ENCODE measurements around the gene HDGFL2. TPM values are rescaled to one million over a fixed set of nuclear protein-coding genes. Genes with fewer than 3 reads are reported as not detected.

Gene HDGFL2
- total RNA-seq, 2 experiments from 2014 or later = 47.1 to 50.6 TPM

DNA sequence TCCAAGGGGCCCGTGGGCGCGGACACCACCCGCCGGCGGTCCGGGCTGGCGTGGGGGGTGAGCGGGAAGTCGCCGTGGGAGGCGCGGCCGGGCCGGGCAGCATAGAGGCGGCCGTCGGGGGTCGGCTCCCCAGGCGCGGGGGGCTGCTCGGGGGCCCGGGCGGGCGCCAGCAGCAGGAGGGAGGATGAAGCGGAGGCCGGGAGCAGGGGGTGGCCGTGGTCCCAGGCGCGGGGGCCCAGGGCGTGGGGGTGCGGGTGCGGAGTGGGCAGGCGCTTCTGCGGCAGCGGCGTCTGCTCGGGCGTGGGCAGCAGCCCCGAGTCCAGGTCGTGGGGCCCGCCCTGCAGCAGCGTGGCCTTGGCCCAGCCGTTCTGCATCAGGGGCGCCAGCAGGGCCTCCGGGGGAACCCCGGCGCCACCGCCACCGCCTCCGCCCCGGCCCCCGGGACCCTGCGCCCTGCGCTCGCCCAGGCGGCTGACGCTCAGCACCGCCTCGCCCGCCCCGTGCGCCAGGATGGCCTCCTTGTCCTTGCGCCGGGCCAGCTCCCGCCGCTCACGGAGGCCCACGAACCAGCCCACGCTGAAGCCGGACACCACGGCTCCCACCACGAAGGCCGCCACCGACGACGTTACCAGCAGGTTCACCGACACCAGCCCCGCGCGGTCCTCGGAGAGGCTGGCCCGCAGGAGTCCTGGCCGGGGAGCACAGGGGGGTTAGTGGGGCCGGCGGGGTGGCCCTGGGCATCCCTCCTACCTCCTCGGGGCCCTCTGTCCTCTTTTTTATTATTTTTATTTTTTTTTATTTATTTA is 71.9 kb downstream of the HDGFL2 start:
- DNase-seq = no peak
- H3K9me3 Mint-ChIP-seq = peaks cover 3% of the 10 kb centered on the region
- peaks cover 7% of the 10 kb centered on the region for H3K4me1 Mint-ChIP-seq
- POLR2A ChIA-PET = no interaction called here
- H3K27me3 Mint-ChIP-seq = no peaks in the 10 kb centered on the region
- CTCF ChIA-PET = no interaction called here
- H3K27ac Mint-ChIP-seq = no peak overlapping the region
- H3K36me3 Mint-ChIP-seq (ENCODE audit: low read depth) = no peaks in the 10 kb centered on the region
- no peak overlapping the region for H3K4me3 Mint-ChIP-seq

DNA sequence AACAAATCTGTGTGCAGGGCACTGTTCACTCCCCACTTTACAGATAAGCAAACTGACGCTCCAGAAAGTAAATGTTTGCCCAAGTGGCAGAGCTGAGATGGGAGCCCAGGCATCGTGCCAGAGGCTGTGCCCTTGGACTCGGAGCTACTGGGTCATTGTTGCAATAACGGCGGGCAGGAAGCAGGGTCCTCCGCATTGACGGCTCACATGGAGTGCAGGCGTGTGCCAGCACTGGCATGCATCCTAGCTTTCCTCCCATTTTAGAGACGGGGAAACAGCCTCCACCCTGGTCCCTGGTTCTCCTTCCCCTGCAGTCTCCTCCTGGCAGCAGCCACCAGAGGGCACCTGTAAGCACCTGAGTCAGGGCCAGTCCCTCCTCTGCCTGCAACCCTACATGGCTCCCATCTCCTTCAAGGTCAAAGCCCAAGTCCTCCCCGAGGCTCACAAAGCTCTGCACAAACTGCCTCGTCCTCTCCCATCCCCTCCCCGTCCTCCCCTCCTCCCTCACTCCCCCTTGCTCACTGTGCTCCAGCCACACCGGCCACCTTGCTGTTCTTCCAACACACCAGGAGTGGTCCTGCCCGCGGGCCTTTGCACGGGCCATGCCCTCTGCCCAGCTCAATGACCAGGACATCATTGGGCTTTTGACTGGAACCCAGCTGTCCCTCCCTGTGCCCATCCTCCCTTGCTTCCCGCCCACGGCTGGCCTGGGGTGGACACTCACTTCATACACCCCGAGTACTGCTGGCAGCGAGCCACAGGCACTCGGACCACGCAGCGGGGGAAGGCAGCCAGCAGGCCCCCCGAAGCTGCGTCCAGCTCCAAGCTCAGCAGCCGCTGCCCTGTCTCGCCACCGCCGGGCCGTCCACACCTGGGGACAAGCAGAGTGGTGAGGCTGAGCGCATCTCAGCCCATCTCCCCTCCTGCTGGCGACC is 75.5 kb downstream of the HDGFL2 start:
- DNase-seq = no peak
- ChIA-PET POLR2A (no interaction called here), CTCF (interaction anchor here (0.7 to 1.8 kb wide), 4 partner anchors 9 to 88 kb away, joined by 3 to 7 read pairs (median 3); no protein-coding TSS in a partner anchor)
- Mint-ChIP-seq H3K36me3 (ENCODE audit: low read depth) (no peaks in the 10 kb centered on the region), H3K9me3 (no peaks in the 10 kb centered on the region), H3K4me3 (no peak overlapping the region), H3K27ac (no peak overlapping the region), H3K4me1 (peaks cover 1% of the 10 kb centered on the region), H3K27me3 (no peaks in the 10 kb centered on the region)

DNA sequence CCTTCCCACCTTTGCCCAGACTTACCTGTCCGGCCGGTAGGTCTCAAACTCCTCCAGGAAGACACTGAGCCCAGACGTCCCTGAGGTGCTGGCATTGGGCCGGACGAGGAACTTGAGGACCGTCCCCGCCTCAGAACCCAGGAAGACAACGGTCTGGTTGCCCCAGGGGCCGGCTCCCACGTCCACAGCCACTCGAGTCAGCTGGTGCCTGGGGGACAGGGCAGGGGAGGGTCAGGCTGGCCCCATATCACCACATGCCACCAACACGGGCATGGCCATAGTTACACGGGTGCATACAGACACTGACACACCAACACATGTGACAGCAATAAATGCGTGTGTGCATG is 76.1 kb downstream of the HDGFL2 start:
- Mint-ChIP-seq H3K27ac (no peak overlapping the region), H3K9me3 (no peaks in the 10 kb centered on the region), H3K27me3 (no peaks in the 10 kb centered on the region), H3K4me1 (no peaks in the 10 kb centered on the region), H3K36me3 (ENCODE audit: low read depth) (no peaks in the 10 kb centered on the region), H3K4me3 (no peak overlapping the region)
- ChIA-PET CTCF (interaction anchor here (1.8 kb wide), 1 partner anchor 9 kb away, joined by 7 read pairs; no protein-coding TSS in a partner anchor), POLR2A (no interaction called here)
- DNase-seq = no peak

DNA sequence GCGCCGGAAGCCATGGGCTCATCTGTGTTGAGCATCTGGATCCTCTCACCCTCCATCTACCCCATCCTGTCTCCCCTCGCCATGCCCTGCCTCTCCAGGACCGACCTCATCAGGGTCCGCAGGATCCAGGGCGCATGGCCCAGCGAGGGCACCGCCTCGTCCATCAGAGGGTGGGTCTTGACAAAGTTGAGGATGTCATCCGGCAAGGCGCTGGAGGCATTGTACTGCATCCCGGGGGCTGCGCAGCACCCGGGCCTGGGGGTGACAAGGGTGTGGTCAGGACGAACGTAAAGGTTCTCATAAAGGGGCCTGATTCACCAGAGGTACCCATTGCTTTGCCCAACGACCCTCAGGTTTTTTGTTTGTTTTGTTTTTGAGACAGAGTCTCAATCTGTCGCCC is 77.9 kb downstream of the HDGFL2 start:
- no peaks in the 10 kb centered on the region for H3K27me3 Mint-ChIP-seq
- H3K4me1 Mint-ChIP-seq = no peaks in the 10 kb centered on the region
- H3K36me3 Mint-ChIP-seq (ENCODE audit: low read depth) = no peaks in the 10 kb centered on the region
- POLR2A ChIA-PET = no interaction called here
- CTCF ChIA-PET = no interaction called here
- no peaks in the 10 kb centered on the region for H3K9me3 Mint-ChIP-seq
- H3K4me3 Mint-ChIP-seq = no peak overlapping the region
- DNase-seq = no peak
- H3K27ac Mint-ChIP-seq = no peak overlapping the region

DNA sequence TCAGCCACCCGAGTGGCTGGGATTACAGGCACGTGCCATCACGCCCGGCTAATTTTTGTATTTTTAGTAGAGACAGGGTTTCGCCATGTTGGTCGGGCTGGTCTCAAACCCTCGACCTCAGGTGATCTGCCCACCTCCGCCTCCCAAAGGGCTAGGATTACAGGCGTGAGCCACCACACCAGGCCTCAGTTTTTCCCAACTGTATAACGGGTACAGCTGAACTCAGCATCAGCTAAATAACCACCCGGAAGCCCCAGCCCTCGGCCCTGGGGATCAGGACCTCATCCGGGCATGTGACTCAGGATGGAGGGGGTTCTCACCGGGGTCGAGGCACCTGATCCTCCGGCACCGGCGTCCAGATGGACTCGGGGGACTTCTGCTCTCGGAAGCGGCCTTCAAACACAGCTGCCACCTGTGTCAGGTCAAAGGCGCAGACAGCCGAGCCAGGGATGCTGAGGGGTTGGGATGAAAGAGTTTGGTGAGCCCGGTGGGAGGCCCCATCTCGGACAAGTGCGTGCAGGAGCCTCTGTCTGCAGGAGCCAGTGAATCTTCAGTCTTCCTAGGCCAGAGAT is 78.5 kb downstream of the HDGFL2 start:
- Mint-ChIP-seq H3K36me3 (ENCODE audit: low read depth) (no peaks in the 10 kb centered on the region), H3K4me1 (no peaks in the 10 kb centered on the region), H3K27ac (no peak overlapping the region), H3K9me3 (no peaks in the 10 kb centered on the region), H3K4me3 (no peak overlapping the region), H3K27me3 (no peaks in the 10 kb centered on the region)
- CTCF ChIA-PET = no interaction called here
- POLR2A ChIA-PET = no interaction called here
- no peak for DNase-seq

Other genes with a start within 250 kb of the HDGFL2 start
- gene EBI3, start 242.8 kb upstream of the HDGFL2 start, total RNA-seq = 1 to 10 TPM; 4.0 TPM
- 10 to 100 TPM; 21.7 to 25.3 TPM for gene YJU2, start 225.2 kb upstream of the HDGFL2 start, total RNA-seq
- not detected for gene SHD, start 193.0 kb upstream of the HDGFL2 start, total RNA-seq
- 1 to 10 TPM; 2.6 to 4.0 TPM for gene TMIGD2, start 169.9 kb upstream of the HDGFL2 start, total RNA-seq
- 1 to 10 TPM; 3.2 to 3.4 TPM for gene FSD1, start 167.7 kb upstream of the HDGFL2 start, total RNA-seq
- 1 to 10 TPM; 8.3 to 8.6 TPM for gene STAP2, start 133.5 kb upstream of the HDGFL2 start, total RNA-seq
- 10 to 100 TPM; 19.1 to 20.4 TPM for gene MPND, start 128.7 kb upstream of the HDGFL2 start, total RNA-seq
- 10 to 100 TPM; 62.1 to 64.0 TPM for gene SH3GL1, start 71.8 kb upstream of the HDGFL2 start, total RNA-seq
- 10 to 100 TPM; 71.7 to 82.5 TPM for gene CHAF1A, start 69.7 kb upstream of the HDGFL2 start, total RNA-seq
- 10 to 100 TPM; 49.6 to 50.1 TPM for gene UBXN6, start 14.5 kb upstream of the HDGFL2 start, total RNA-seq
- not detected for gene PLIN4, start 46.2 kb downstream of the HDGFL2 start, total RNA-seq
- not detected for gene PLIN5, start 62.9 kb downstream of the HDGFL2 start, total RNA-seq
- gene LRG1, start 67.7 kb downstream of the HDGFL2 start, total RNA-seq = under 1 TPM; 0.15 to 0.18 TPM
- gene SEMA6B, start 87.4 kb downstream of the HDGFL2 start, total RNA-seq = not detected
- gene TNFAIP8L1, start 167.2 kb downstream of the HDGFL2 start, total RNA-seq = 10 to 100 TPM; 18.4 to 18.6 TPM
- gene MYDGF, start 198.0 kb downstream of the HDGFL2 start, total RNA-seq = 10 to 100 TPM; 67.1 to 68.7 TPM

Measured in activated CD4-positive, alpha-beta memory T cell treated with anti-CD3 and anti-CD28 coated beads, Interleukin-2, amount 10 ng/mL, durations not matched to agents 7 days and 5 days (primary cell).